HEK293 (cell line): ENCODE results near the gene PLEKHA6.

Experiments
- CTCF ChIA-PET: fragments of 350-600 bp; formaldehyde crosslinking; extraction: SDS; loops from one replicate; lab custom pipeline; 2021; ENCODE audit warnings: antibody characterized with exemption; lab: Yijun Ruan, JAX
- POLR2A ChIA-PET: fragments of 300-600 bp; formaldehyde crosslinking; extraction: SDS; loops from one replicate; lab custom pipeline; 2020; ENCODE audit warnings: antibody characterized with exemption, inconsistent platforms; lab: Yijun Ruan, JAX
- H3K27ac ChIP-seq: fragments of 200-500 bp; sonication (Bioruptor generic); 2 replicates; pipeline ENCODE4 v1.5.1; 2014; ENCODE audit warnings: low read depth, low read length, control low read depth, inconsistent platforms; ENCODE audit errors: extremely low read depth
- H3K36me3 ChIP-seq, 2 experiments: fragments of 200-500 bp in 1 of 2; sonication (Bioruptor generic) in 1 of 2; 1 replicate in 1 of 2; 2 replicates in 1 of 2; pipeline ENCODE4 v1.5.1; 2014 to 2017; ENCODE audit warnings: inconsistent platforms in 2 of 2, low read length in 2 of 2; ENCODE audit not compliant: control insufficient read depth in 2 of 2, insufficient read depth in 1 of 2
- H3K4me1 ChIP-seq: fragments of 200-500 bp; sonication (Bioruptor generic); 2 replicates; pipeline ENCODE4 v1.5.1; 2014; ENCODE audit warnings: mild to moderate bottlenecking, low read length, inconsistent platforms; ENCODE audit not compliant: control insufficient read depth, insufficient read depth
- H3K4me3 ChIP-seq: 2 replicates; pipeline ENCODE4 v1.5.1; 2011; ENCODE audit warnings: low read depth, mild to moderate bottlenecking, control low read depth, low read length, moderate library complexity
- H3K9me3 ChIP-seq: fragments of 200-500 bp; sonication (Bioruptor generic); 2 replicates; pipeline ENCODE4 v1.5.1; 2014; ENCODE audit warnings: low read depth, low read length, inconsistent platforms; ENCODE audit not compliant: control insufficient read depth, insufficient read depth
- BCL11B ChIP-seq: fragments of 450-650 bp; formaldehyde crosslinking; IDR thresholded peaks from 2 replicates; pipeline ENCODE4 v1.5.1; 2016; ENCODE audit warnings: low read depth, missing biosample characterization, missing genetic modification characterization
- HIC1 ChIP-seq: fragments of 450-650 bp; formaldehyde crosslinking; IDR thresholded peaks from 2 replicates; pipeline ENCODE4 v1.5.1; 2016; ENCODE audit warnings: missing biosample characterization, missing genetic modification characterization
- PRDM10 ChIP-seq: fragments of 450-650 bp; formaldehyde crosslinking; IDR thresholded peaks from 2 replicates; pipeline ENCODE4 v1.5.1; 2016; ENCODE audit warnings: missing biosample characterization, missing genetic modification characterization
- RBAK ChIP-seq: fragments of 450-650 bp; formaldehyde crosslinking; IDR thresholded peaks from 2 replicates; pipeline ENCODE4 v1.5.1; 2016; ENCODE audit warnings: missing biosample characterization, missing genetic modification characterization
- ZBTB1 ChIP-seq: fragments of 450-650 bp; formaldehyde crosslinking; IDR thresholded peaks from 2 replicates; pipeline ENCODE4 v1.5.1; 2016; ENCODE audit warnings: missing biosample characterization, missing genetic modification characterization
- ZBTB11 ChIP-seq: fragments of 450-650 bp; formaldehyde crosslinking; conservative IDR thresholded peaks from 2 replicates; pipeline ENCODE4 v1.5.1; 2016; ENCODE audit warnings: low read depth, missing biosample characterization, missing genetic modification characterization
- ZFP41 ChIP-seq: fragments of 450-650 bp; formaldehyde crosslinking; IDR thresholded peaks from 2 replicates; pipeline ENCODE4 v1.5.1; 2016; ENCODE audit warnings: missing biosample characterization, missing genetic modification characterization, borderline replicate concordance
- ZNF114 ChIP-seq: fragments of 450-650 bp; formaldehyde crosslinking; IDR thresholded peaks from 2 replicates; pipeline ENCODE4 v1.5.0; 2017; ENCODE audit warnings: missing biosample characterization, missing genetic modification characterization
- ZNF132 ChIP-seq: fragments of 450-650 bp; formaldehyde crosslinking; IDR thresholded peaks from 2 replicates; pipeline ENCODE4 v1.5.1; 2017; ENCODE audit warnings: missing biosample characterization, missing genetic modification characterization, borderline replicate concordance
- ZNF214 ChIP-seq: fragments of 450-650 bp; formaldehyde crosslinking; IDR thresholded peaks from 2 replicates; pipeline ENCODE4 v1.5.1; 2017; ENCODE audit warnings: missing biosample characterization, mild to moderate bottlenecking, missing genetic modification characterization, borderline replicate concordance
- ZNF335 ChIP-seq: fragments of 450-650 bp; formaldehyde crosslinking; conservative IDR thresholded peaks from 2 replicates; pipeline ENCODE4 v1.5.1; 2016; ENCODE audit warnings: missing biosample characterization, missing genetic modification characterization
- ZNF366 ChIP-seq: fragments of 450-650 bp; formaldehyde crosslinking; conservative IDR thresholded peaks from 2 replicates; pipeline ENCODE4 v1.5.1; 2016; ENCODE audit warnings: missing biosample characterization, missing genetic modification characterization
- ZNF37A ChIP-seq: fragments of 450-650 bp; IDR thresholded peaks from 2 replicates; pipeline ENCODE4 v1.5.1; 2018; ENCODE audit warnings: missing biosample characterization, missing genetic modification characterization
- ZNF398 ChIP-seq: fragments of 450-650 bp; formaldehyde crosslinking; IDR thresholded peaks from 2 replicates; pipeline ENCODE4 v1.5.1; 2017; ENCODE audit warnings: missing biosample characterization, missing genetic modification characterization
- ZNF529 ChIP-seq: fragments of 450-650 bp; formaldehyde crosslinking; IDR thresholded peaks from 2 replicates; pipeline ENCODE4 v1.5.1; 2017; ENCODE audit warnings: missing genetic modification characterization, missing biosample characterization; ENCODE audit not compliant: insufficient replicate concordance
- ZNF585B ChIP-seq: fragments of 450-650 bp; formaldehyde crosslinking; IDR thresholded peaks from 2 replicates; pipeline ENCODE4 v1.5.1; 2016; ENCODE audit warnings: missing biosample characterization, missing genetic modification characterization
- ZNF610 ChIP-seq: fragments of 450-650 bp; formaldehyde crosslinking; IDR thresholded peaks from 2 replicates; pipeline ENCODE4 v1.5.1; 2016; ENCODE audit warnings: missing biosample characterization, missing genetic modification characterization, borderline replicate concordance

Gene PLEKHA6

GRCh38 chr1:204400882-204401510, 41.3 kb upstream of the PLEKHA6 start:
- CTCF ChIA-PET = interaction anchor here (0.6 to 1.0 kb wide), 6 partner anchors 9 to 143 kb away, joined by 3 to 4 read pairs (median 4); partner anchors contain the start of gene MDM4
- Histone ChIP-seq H3K4me1 (no peaks in the 10 kb centered on the region), H3K27ac (no peak overlapping the region)

More at GRCh38 chr1:204400882-204401510, 41.3 kb upstream of the PLEKHA6 start:
- H3K4me3 ChIP-seq = no peak overlapping the region
- POLR2A ChIA-PET = interaction anchor here (0.9 to 1.8 kb wide), 2 partner anchors 10 to 23 kb away, joined by 3 to 5 read pairs; no protein-coding TSS in a partner anchor
- TF ChIP-seq ZNF114 (tag by site-specific recombination) = no peak
- no peak for TF ChIP-seq HIC1 (tag by site-specific recombination)
- no peak for TF ChIP-seq RBAK (tag by site-specific recombination)
- no peak for TF ChIP-seq PRDM10 (tag by site-specific recombination)
- TF ChIP-seq ZNF610 (tag by site-specific recombination) = no peak
- TF ChIP-seq ZNF132 = no peak
- no peak for TF ChIP-seq ZNF37A
- no peak for TF ChIP-seq BCL11B (tag by site-specific recombination)
- no peak for TF ChIP-seq ZNF366 (tag by site-specific recombination)
- no peak for TF ChIP-seq ZNF335
- no peak for TF ChIP-seq ZBTB1 (tag by site-specific recombination)
- no peak for TF ChIP-seq ZNF529 (tag by site-specific recombination)
- TF ChIP-seq ZNF398 (tag by site-specific recombination) = no peak
- no peak for TF ChIP-seq ZBTB11 (tag by site-specific recombination)
- no peak for TF ChIP-seq ZNF585B (tag by site-specific recombination)
- no peak for TF ChIP-seq ZFP41 (tag by site-specific recombination)
- TF ChIP-seq ZNF214 = no peak
- H3K9me3 ChIP-seq = no peaks in the 10 kb centered on the region
- peaks cover 30 to 72% of the 10 kb centered on the region in 2 experiments for H3K36me3 ChIP-seq
